Calu3 (cell line): ENCODE data around the gene PHIP. TPM values are rescaled to one million over a fixed set of nuclear protein-coding genes. Genes with fewer than 3 reads are reported as not detected.

Experiments
- BruUV-seq: library from RNA; stranded (reverse); fragments of 400-500 nt; replicated peaks from 2 replicates; lab custom pipeline; 2021; lab: Mats Ljungman, UMichigan
- CTCF ChIA-PET: fragments of 300-600 bp; sonication (Branson Sonifier 250); formaldehyde crosslinking; loops from one replicate; lab custom pipeline; 2022; ENCODE audit warnings: antibody characterized with exemption; lab: Charles Lee
- DNase-seq: peaks from one replicate; pipeline ENCODE4 v3.0.0; 2022
- H3K27ac Mint-ChIP-seq: one replicate; pipeline ENCODE4 v1.8.0; 2022; ENCODE audit warnings: mixed read lengths; ENCODE audit not compliant: unreplicated experiment
- H3K27me3 Mint-ChIP-seq: one replicate; pipeline ENCODE4 v1.8.0; 2022; ENCODE audit warnings: mixed read lengths; ENCODE audit not compliant: unreplicated experiment
- H3K36me3 Mint-ChIP-seq: one replicate; pipeline ENCODE4 v1.8.0; 2022; ENCODE audit warnings: mild to moderate bottlenecking, moderate library complexity, mixed read lengths; ENCODE audit not compliant: insufficient read depth, unreplicated experiment
- H3K4me1 Mint-ChIP-seq: one replicate; pipeline ENCODE4 v1.8.0; 2022; ENCODE audit warnings: mild to moderate bottlenecking, low read depth, mixed read lengths; ENCODE audit not compliant: unreplicated experiment
- H3K4me3 Mint-ChIP-seq: one replicate; pipeline ENCODE4 v1.8.0; 2022; ENCODE audit warnings: mild to moderate bottlenecking, low read depth, moderate library complexity, mixed read lengths; ENCODE audit not compliant: unreplicated experiment
- H3K9me3 Mint-ChIP-seq: one replicate; pipeline ENCODE4 v1.8.0; 2022; ENCODE audit warnings: low read depth, mixed read lengths; ENCODE audit not compliant: unreplicated experiment
- intact Hi-C: fragments of 100-400 bp; cut with micrococcal nuclease; formaldehyde crosslinking; loops from one replicate; pipeline ENCODE4 v1.10.0; 2022; ENCODE audit not compliant: unreplicated experiment
- total RNA-seq: library from RNA; stranded (reverse); gene quantifications from 2 replicates; pipeline ENCODE4 v1.2.3, GENCODE V29; 2022
- TF ChIP-seq, protein P1 (sequence below): fragments of 200-600 bp; IDR thresholded peaks from one replicate; pipeline ENCODE4 v1.8.0; 2022; ENCODE audit warnings: antibody characterized with exemption; ENCODE audit not compliant: unreplicated experiment

PHIP gene
- total RNA-seq, 1 experiment from 2014 or later: 50.8 TPM

DNA sequence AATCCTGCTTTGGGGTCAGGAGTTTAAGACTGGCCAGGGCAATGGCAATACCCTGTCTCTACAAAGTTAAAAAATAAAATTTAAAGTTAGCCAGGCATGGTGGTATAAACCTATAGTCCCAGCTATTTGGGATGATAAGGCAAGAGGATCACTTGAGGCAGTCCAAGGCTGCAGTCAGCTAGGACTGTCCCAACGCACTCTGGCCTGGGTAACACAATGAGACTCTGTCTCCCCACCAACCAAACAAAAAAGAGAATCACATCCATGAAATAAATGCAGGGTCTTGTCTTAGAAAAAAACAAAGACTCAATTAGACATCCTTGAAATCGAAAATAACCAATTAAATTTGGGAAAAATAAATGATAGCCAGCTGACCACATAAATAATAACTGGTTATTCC lies 88.9 kb downstream of the PHIP start:
- H3K27me3 Mint-ChIP-seq: no peaks in the 10 kb centered on the region
- BruUV-seq: no TSS peak
- TF ChIP-seq, protein P1, sequence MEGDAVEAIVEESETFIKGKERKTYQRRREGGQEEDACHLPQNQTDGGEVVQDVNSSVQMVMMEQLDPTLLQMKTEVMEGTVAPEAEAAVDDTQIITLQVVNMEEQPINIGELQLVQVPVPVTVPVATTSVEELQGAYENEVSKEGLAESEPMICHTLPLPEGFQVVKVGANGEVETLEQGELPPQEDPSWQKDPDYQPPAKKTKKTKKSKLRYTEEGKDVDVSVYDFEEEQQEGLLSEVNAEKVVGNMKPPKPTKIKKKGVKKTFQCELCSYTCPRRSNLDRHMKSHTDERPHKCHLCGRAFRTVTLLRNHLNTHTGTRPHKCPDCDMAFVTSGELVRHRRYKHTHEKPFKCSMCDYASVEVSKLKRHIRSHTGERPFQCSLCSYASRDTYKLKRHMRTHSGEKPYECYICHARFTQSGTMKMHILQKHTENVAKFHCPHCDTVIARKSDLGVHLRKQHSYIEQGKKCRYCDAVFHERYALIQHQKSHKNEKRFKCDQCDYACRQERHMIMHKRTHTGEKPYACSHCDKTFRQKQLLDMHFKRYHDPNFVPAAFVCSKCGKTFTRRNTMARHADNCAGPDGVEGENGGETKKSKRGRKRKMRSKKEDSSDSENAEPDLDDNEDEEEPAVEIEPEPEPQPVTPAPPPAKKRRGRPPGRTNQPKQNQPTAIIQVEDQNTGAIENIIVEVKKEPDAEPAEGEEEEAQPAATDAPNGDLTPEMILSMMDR: no peak
- DNase-seq: no peak
- CTCF ChIA-PET: interaction anchor here (0.7 kb wide), 1 partner anchor 54 kb away, joined by 3 read pairs; no protein-coding TSS in a partner anchor
- H3K36me3 Mint-ChIP-seq: peaks cover 36% of the 10 kb centered on the region
- intact Hi-C loops: no loop called here
- H3K9me3 Mint-ChIP-seq: no peaks in the 10 kb centered on the region
- no peak overlapping the region for H3K4me3 Mint-ChIP-seq
- no peaks in the 10 kb centered on the region for H3K4me1 Mint-ChIP-seq
- H3K27ac Mint-ChIP-seq: no peak overlapping the region

GRCh38 chr6:78986161-78986560 lies 91.9 kb downstream of the PHIP start:
- BruUV-seq: no TSS peak
- intact Hi-C loops: no loop called here
- H3K9me3 Mint-ChIP-seq: no peaks in the 10 kb centered on the region
- peaks cover 30% of the 10 kb centered on the region for H3K36me3 Mint-ChIP-seq
- H3K27me3 Mint-ChIP-seq: no peaks in the 10 kb centered on the region
- H3K4me1 Mint-ChIP-seq: no peaks in the 10 kb centered on the region
- H3K27ac Mint-ChIP-seq: no peak overlapping the region
- no peak overlapping the region for H3K4me3 Mint-ChIP-seq
- no peak for DNase-seq
- TF ChIP-seq, protein P1: no peak
- CTCF ChIA-PET: no interaction called here

DNA sequence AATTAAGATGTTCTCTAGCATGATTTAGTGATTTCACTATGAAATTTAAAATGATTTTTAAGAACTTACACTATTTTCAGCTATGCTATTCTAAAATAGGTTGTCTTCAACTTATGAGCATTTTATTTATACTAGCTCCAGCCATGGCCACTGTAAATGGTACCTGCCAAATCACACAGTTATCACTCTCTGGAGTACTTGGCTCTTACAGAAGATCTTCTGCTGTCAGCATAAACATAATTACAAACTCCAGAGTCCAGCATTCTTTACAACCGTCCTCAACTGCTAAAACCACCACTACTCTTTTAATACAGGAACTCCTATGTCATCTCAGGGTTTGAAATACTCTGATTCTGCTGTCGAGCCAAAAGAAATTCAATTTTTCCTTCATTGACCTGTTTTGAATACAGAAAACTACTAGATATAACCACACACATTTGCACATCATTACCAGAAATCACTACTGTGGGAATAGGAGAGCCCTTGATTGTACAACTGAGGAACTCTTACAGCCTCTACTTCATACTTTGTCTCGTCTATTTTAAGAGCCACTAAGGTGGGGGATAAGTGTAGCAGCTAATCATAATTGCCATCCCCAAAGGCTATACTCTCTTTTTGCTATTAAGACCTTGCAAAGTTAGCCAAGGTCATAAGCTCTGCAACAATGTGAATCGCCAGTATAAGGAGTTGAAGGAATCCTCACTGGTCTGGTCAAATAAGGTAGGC lies 93.7 kb downstream of the PHIP start:
- Mint-ChIP-seq H3K4me1 (no peaks in the 10 kb centered on the region), H3K27ac (no peak overlapping the region), H3K4me3 (no peak overlapping the region), H3K27me3 (no peaks in the 10 kb centered on the region), H3K9me3 (no peaks in the 10 kb centered on the region), H3K36me3 (peaks cover 28% of the 10 kb centered on the region)
- CTCF ChIA-PET: no interaction called here
- intact Hi-C loops: no loop called here
- no peak for DNase-seq
- TF ChIP-seq, protein P1: no peak
- no TSS peak for BruUV-seq

DNA sequence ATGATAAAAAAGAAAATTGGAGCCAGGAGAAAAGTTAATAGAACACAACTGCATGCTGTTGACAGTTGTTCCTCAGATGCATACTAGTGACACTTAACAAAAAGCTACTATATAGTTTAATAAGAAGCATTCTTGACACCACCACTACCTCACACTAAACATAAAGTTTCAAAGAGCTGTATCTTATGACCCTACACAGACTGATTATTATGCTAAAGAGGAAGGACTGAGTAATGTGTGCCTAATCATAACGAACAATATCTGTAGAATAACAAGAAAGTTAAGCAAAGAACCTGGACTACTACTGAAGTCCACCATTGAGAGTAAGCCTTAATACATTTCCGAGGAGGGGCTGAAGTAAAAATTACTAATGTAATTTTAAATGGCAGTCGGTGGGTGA lies 110.9 kb downstream of the PHIP start:
- H3K27ac Mint-ChIP-seq: no peak overlapping the region
- H3K27me3 Mint-ChIP-seq: no peaks in the 10 kb centered on the region
- intact Hi-C loops: no loop called here
- no peaks in the 10 kb centered on the region for H3K9me3 Mint-ChIP-seq
- BruUV-seq: no TSS peak
- DNase-seq: no peak
- CTCF ChIA-PET: no interaction called here
- H3K36me3 Mint-ChIP-seq: peaks cover 27% of the 10 kb centered on the region
- peaks cover under 1% of the 10 kb centered on the region for H3K4me1 Mint-ChIP-seq
- no peak overlapping the region for H3K4me3 Mint-ChIP-seq
- TF ChIP-seq, protein P1: no peak
